Activated T-cell treated with anti-CD3 and anti-CD28 coated beads, Interleukin-2, amount 50 U/mL, for 72 hours (primary cell): ENCODE results near the gene IRX5. TPM values are rescaled to one million over a fixed set of nuclear protein-coding genes. Genes with fewer than 3 reads are reported as not detected.
A peak's percentile ranks its signal among the peaks of the same experiment; 100 is the strongest.

Experiments
- ATAC-seq, 2 donors: fragments of 150-1000 bp; cut with Tn5 transposase; replicated peaks in 1 of 2; 2 replicates each; pipeline ENCODE4 v1.10.0; 2021; ENCODE audit warnings: moderate library complexity in 2 of 2, mild to moderate bottlenecking in 1 of 2
- DNase-seq, 2 donors: peaks; one replicate each; pipeline ENCODE4 v3.0.0; 2021 to 2022; ENCODE audit warnings: mixed read lengths in 1 of 2
- H3K27ac Mint-ChIP-seq: one replicate; pipeline ENCODE4 v1.8.0; 2022; ENCODE audit warnings: mild to moderate bottlenecking, moderate library complexity, mixed read lengths
- H3K27me3 Mint-ChIP-seq: one replicate; pipeline ENCODE4 v1.8.0; 2022; ENCODE audit warnings: low read depth, mixed read lengths
- H3K36me3 Mint-ChIP-seq, 2 donors: one replicate each; pipeline ENCODE4 v1.8.0; 2022; ENCODE audit warnings: mixed read lengths in 2 of 2, mild to moderate bottlenecking in 1 of 2; ENCODE audit not compliant: insufficient read depth in 2 of 2
- H3K4me1 Mint-ChIP-seq: one replicate; pipeline ENCODE4 v1.8.0; 2022; ENCODE audit warnings: low read depth, mixed read lengths
- H3K4me3 Mint-ChIP-seq, 2 donors: one replicate each; pipeline ENCODE4 v1.8.0; 2022; ENCODE audit warnings: mild to moderate bottlenecking in 2 of 2, mixed read lengths in 2 of 2, moderate library complexity in 2 of 2
- H3K9me3 Mint-ChIP-seq, 2 donors: one replicate each; pipeline ENCODE4 v1.8.0; 2022; ENCODE audit warnings: mixed read lengths in 2 of 2
- total RNA-seq, 2 donors: library from RNA; stranded (reverse); gene quantifications; one replicate each; pipeline ENCODE4 v1.2.3, GENCODE V29; 2022

Gene IRX5
- total RNA-seq, 2 donors from 2014 or later, result 0.74 to 1.4 TPM

GRCh38 chr16:54933281-54934011 lies 2.8 kb downstream of the IRX5 start:
- Mint-ChIP-seq H3K9me3 (no peaks in the 10 kb centered on the region), H3K4me3 (peak overlapping the region in 1 of 2 donors; percentile 18), H3K4me1 (peaks cover 57% of the 10 kb centered on the region), H3K27ac (peak overlapping the region; percentile 63), H3K36me3 (peaks cover 7 to 8% of the 10 kb centered on the region in 2 donors), H3K27me3 (peaks cover 68% of the 10 kb centered on the region)
- ATAC-seq, result no peak
- no peak for DNase-seq

- Mint-ChIP-seq H3K4me1 (peaks cover 62% of the 10 kb centered on the region), H3K27me3 (peaks cover 75% of the 10 kb centered on the region), H3K36me3 (peaks cover 5 to 7% of the 10 kb centered on the region in 2 donors), H3K27ac (peak overlapping the region; percentile 88), H3K4me3 (peak overlapping the region; percentile 39 to 45), H3K9me3 (no peaks in the 10 kb centered on the region)
- ATAC-seq (no peak), DNase-seq (peak in 1 of 2 donors; percentile 39)
Measured at GRCh38 chr16:54934481-54935265, 4.0 kb downstream of the IRX5 start.

- Mint-ChIP-seq H3K27me3 (peaks cover 75% of the 10 kb centered on the region), H3K4me1 (peaks cover 57% of the 10 kb centered on the region), H3K4me3 (no peak overlapping the region), H3K9me3 (no peaks in the 10 kb centered on the region), H3K36me3 (peaks cover 4 to 7% of the 10 kb centered on the region in 2 donors), H3K27ac (no peak overlapping the region)
- ATAC-seq (no peak), DNase-seq (no peak)
Measured at GRCh38 chr16:54935266-54935968, 4.8 kb downstream of the IRX5 start.

- peaks cover 4 to 7% of the 10 kb centered on the region in 2 donors for H3K36me3 Mint-ChIP-seq
- peak overlapping the region; percentile 36 for H3K27ac Mint-ChIP-seq
- DNase-seq (peak; percentile 44 to 49), ATAC-seq (peak; percentile 50 to 65)
- peak overlapping the region; percentile 79 to 84 for H3K4me3 Mint-ChIP-seq
- H3K4me1 Mint-ChIP-seq, result peaks cover 57% of the 10 kb centered on the region
- peaks cover 83% of the 10 kb centered on the region for H3K27me3 Mint-ChIP-seq
- no peaks in the 10 kb centered on the region for H3K9me3 Mint-ChIP-seq
Measured at GRCh38 chr16:54936201-54936978, 5.7 kb downstream of the IRX5 start.

- DNase-seq (peak; percentile 45 to 58), ATAC-seq (peak; percentile 28 to 46)
- Mint-ChIP-seq H3K9me3 (no peaks in the 10 kb centered on the region), H3K4me1 (peaks cover 52% of the 10 kb centered on the region), H3K27ac (no peak overlapping the region), H3K27me3 (peaks cover 84% of the 10 kb centered on the region), H3K36me3 (peaks cover 2 to 6% of the 10 kb centered on the region in 2 donors), H3K4me3 (peak overlapping the region; percentile 79 to 84)
Measured at GRCh38 chr16:54936979-54937670, 6.5 kb downstream of the IRX5 start.

GRCh38 chr16:54937671-54938211 lies 7.1 kb downstream of the IRX5 start:
- Mint-ChIP-seq H3K4me3 (peak overlapping the region; percentile 79 to 84), H3K4me1 (peaks cover 47% of the 10 kb centered on the region), H3K27ac (no peak overlapping the region), H3K27me3 (peaks cover 85% of the 10 kb centered on the region), H3K36me3 (peaks cover 0 to 3% of the 10 kb centered on the region in 2 donors), H3K9me3 (no peaks in the 10 kb centered on the region)
- DNase-seq (peak in 1 of 2 donors; percentile 10), ATAC-seq (peak in 1 of 2 donors; percentile 8)

GRCh38 chr16:54938212-54939028 lies 7.8 kb downstream of the IRX5 start:
- ATAC-seq (no peak), DNase-seq (no peak)
- Mint-ChIP-seq H3K4me3 (peak overlapping the region; percentile 79 to 84), H3K4me1 (peaks cover 47% of the 10 kb centered on the region), H3K27me3 (peaks cover 89% of the 10 kb centered on the region), H3K27ac (no peak overlapping the region), H3K9me3 (no peaks in the 10 kb centered on the region), H3K36me3 (peaks cover 0 to 3% of the 10 kb centered on the region in 2 donors)

- no peak for DNase-seq
- Mint-ChIP-seq H3K4me1 (peaks cover 52% of the 10 kb centered on the region), H3K4me3 (peak overlapping the region; percentile 79 to 84), H3K9me3 (no peaks in the 10 kb centered on the region), H3K27me3 (peaks cover 90% of the 10 kb centered on the region), H3K36me3 (no peaks in the 10 kb centered on the region), H3K27ac (no peak overlapping the region)
- ATAC-seq, result no peak
Measured at GRCh38 chr16:54939029-54939346, 8.3 kb downstream of the IRX5 start.

- H3K36me3 Mint-ChIP-seq, result no peaks in the 10 kb centered on the region
- peak overlapping the region in 1 of 2 donors; percentile 79 for H3K4me3 Mint-ChIP-seq
- H3K4me1 Mint-ChIP-seq, result peaks cover 54% of the 10 kb centered on the region
- peaks cover 91% of the 10 kb centered on the region for H3K27me3 Mint-ChIP-seq
- ATAC-seq (no peak), DNase-seq (no peak)
- no peak overlapping the region for H3K27ac Mint-ChIP-seq
- H3K9me3 Mint-ChIP-seq, result no peaks in the 10 kb centered on the region
Measured at GRCh38 chr16:54939510-54940278, 9.0 kb downstream of the IRX5 start.

- Mint-ChIP-seq H3K4me1 (peaks cover 48% of the 10 kb centered on the region), H3K27ac (no peak overlapping the region), H3K27me3 (peaks cover 92% of the 10 kb centered on the region), H3K36me3 (no peaks in the 10 kb centered on the region), H3K4me3 (no peak overlapping the region), H3K9me3 (no peaks in the 10 kb centered on the region)
- DNase-seq (no peak), ATAC-seq (no peak)
Measured at GRCh38 chr16:54940279-54940604, 9.6 kb downstream of the IRX5 start.
